ENCODE data around the gene MGST1.
A peak's percentile ranks its signal among the peaks of the same experiment; 100 is the strongest.

Gene MGST1

GRCh38 chr12:16347391-16348298 is at the start of gene MGST1:
MGST1 (plus strand) TSS chr12:16347645; CDS start chr12:16354253, 6,608 bp downstream.
- FAIRE-seq: no peak

GRCh38 chr12:16299403-16299802 is 48.0 kb upstream of the MGST1 start:
- no peak for FAIRE-seq

GRCh38 chr12:16300122-16300521 is 47.3 kb upstream of the MGST1 start:
- no peak for FAIRE-seq

GRCh38 chr12:16300736-16301135 is 46.7 kb upstream of the MGST1 start:
- FAIRE-seq: no peak

- FAIRE-seq: no peak
Observed at GRCh38 chr12:16303939-16304338, 43.5 kb upstream of the MGST1 start.

GRCh38 chr12:16307856-16308475 is 39.5 kb upstream of the MGST1 start:
- FAIRE-seq: no peak

- FAIRE-seq: no peak
Observed at GRCh38 chr12:16310934-16311333, 36.5 kb upstream of the MGST1 start.

- FAIRE-seq: peak; percentile 66
Observed at GRCh38 chr12:16323010-16323409, 24.4 kb upstream of the MGST1 start.

- no peak for FAIRE-seq
Observed at GRCh38 chr12:16323638-16324037, 23.8 kb upstream of the MGST1 start.

- no peak for FAIRE-seq
Observed at GRCh38 chr12:16324272-16324671, 23.2 kb upstream of the MGST1 start.

- no peak for FAIRE-seq
Observed at GRCh38 chr12:16324772-16325171, 22.7 kb upstream of the MGST1 start.

GRCh38 chr12:16325426-16325825 is 22.0 kb upstream of the MGST1 start:
- no peak for FAIRE-seq

- no peak for FAIRE-seq
Observed at GRCh38 chr12:16327963-16328362, 19.5 kb upstream of the MGST1 start.

GRCh38 chr12:16329594-16329993 is 17.9 kb upstream of the MGST1 start:
- no peak for FAIRE-seq

- FAIRE-seq: no peak
Observed at GRCh38 chr12:16330560-16330959, 16.9 kb upstream of the MGST1 start.

- no peak for FAIRE-seq
Observed at GRCh38 chr12:16331998-16332397, 15.4 kb upstream of the MGST1 start.

- FAIRE-seq: no peak
Observed at GRCh38 chr12:16335838-16336237, 11.6 kb upstream of the MGST1 start.

- FAIRE-seq: no peak
Observed at GRCh38 chr12:16344269-16344668, 3.2 kb upstream of the MGST1 start.

- FAIRE-seq: no peak
Observed at GRCh38 chr12:16345105-16345504, 2.3 kb upstream of the MGST1 start.

GRCh38 chr12:16346958-16347357 is 487 bp upstream of the MGST1 start:
- FAIRE-seq: no peak

- FAIRE-seq: no peak
Observed at GRCh38 chr12:16348435-16349130, 1.1 kb downstream of the MGST1 start.

- FAIRE-seq: no peak
Observed at GRCh38 chr12:16349131-16349460, 1.7 kb downstream of the MGST1 start.

GRCh38 chr12:16350682-16351081 is 3.2 kb downstream of the MGST1 start:
- no peak for FAIRE-seq

- FAIRE-seq: no peak
Observed at GRCh38 chr12:16352481-16352880, 5.0 kb downstream of the MGST1 start.
